Hepatocyte (in vitro differentiated cells): ENCODE results near the gene PLXNB3.

Source experiments
- EZH2 ChIP-seq: fragments of 200-600 bp; sonication (generic); IDR thresholded peaks from 2 replicates; pipeline ENCODE4 v1.6.1; 2016; ENCODE audit warnings: antibody characterized with exemption, mild to moderate bottlenecking, borderline replicate concordance
- EZH2phosphoT487 ChIP-seq: fragments of 200-600 bp; sonication (generic); IDR thresholded peaks from one replicate; pipeline ENCODE4 v1.6.1; 2018; ENCODE audit warnings: antibody characterized with exemption, mild to moderate bottlenecking, low read depth, moderate library complexity; ENCODE audit not compliant: unreplicated experiment, severe bottlenecking
- TF ChIP-seq, protein P1 (sequence below): fragments of 200-600 bp; sonication (generic); IDR thresholded peaks from 2 replicates; pipeline ENCODE4 v1.5.1; 2016; ENCODE audit warnings: antibody characterized with exemption, mild to moderate bottlenecking; ENCODE audit not compliant: poor library complexity

DNA sequence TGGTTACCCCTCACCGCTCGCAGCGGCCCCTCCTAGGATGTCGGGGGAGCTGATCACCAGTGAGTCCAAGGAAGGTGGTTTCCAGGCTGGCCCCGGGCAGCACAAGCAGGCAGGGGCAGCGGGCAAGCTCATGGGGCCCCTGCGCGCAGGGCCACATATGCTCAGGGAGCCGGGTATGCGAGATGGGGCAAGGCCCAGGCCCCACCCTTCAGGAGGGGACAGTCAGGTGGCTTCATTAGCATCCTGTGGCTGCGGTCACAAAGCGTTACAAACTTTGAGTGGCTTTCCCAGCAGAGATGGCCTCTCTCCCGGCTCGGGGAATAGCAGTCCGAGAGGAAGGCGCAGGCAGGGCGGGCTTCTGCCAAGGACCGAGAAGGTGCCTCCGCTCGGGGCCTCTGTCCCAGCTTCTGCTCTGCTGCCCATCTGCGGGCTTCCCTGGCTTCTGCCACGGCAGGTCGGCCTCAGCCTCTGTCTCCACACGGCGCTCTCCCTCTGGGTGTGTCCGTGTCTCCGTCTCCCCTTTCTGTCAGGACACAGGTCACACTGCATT is 25.9 kb upstream of the PLXNB3 start:
- TF ChIP-seq EZH2 (no peak), EZH2phosphoT487 (no peak)
- TF ChIP-seq, protein P1, sequence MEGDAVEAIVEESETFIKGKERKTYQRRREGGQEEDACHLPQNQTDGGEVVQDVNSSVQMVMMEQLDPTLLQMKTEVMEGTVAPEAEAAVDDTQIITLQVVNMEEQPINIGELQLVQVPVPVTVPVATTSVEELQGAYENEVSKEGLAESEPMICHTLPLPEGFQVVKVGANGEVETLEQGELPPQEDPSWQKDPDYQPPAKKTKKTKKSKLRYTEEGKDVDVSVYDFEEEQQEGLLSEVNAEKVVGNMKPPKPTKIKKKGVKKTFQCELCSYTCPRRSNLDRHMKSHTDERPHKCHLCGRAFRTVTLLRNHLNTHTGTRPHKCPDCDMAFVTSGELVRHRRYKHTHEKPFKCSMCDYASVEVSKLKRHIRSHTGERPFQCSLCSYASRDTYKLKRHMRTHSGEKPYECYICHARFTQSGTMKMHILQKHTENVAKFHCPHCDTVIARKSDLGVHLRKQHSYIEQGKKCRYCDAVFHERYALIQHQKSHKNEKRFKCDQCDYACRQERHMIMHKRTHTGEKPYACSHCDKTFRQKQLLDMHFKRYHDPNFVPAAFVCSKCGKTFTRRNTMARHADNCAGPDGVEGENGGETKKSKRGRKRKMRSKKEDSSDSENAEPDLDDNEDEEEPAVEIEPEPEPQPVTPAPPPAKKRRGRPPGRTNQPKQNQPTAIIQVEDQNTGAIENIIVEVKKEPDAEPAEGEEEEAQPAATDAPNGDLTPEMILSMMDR: no peak
